K562 (cell line): ENCODE data around the gene VPS41. TPM values are rescaled to one million over a fixed set of nuclear protein-coding genes. Genes with fewer than 3 reads are reported as not detected.

ENCODE experiments used
- ARHGAP35 ChIP-seq: fragments of 450-650 bp; IDR thresholded peaks from 2 replicates; pipeline ENCODE4 v1.6.1; 2018; ENCODE audit not compliant: partially characterized antibody
- ELF2 ChIP-seq: fragments of 250-450 bp; sonication (Bioruptor Pico); IDR thresholded peaks from 2 replicates; pipeline ENCODE4 v1.5.0; 2021; ENCODE audit warnings: mild to moderate bottlenecking
- GTF2A2 ChIP-seq: IDR thresholded peaks from 2 replicates; pipeline ENCODE4 v1.6.1; 2016; ENCODE audit warnings: mild to moderate bottlenecking, missing genetic modification characterization, missing compliant biosample characterization
- HDAC8 ChIP-seq: fragments of 450-650 bp; IDR thresholded peaks from 2 replicates; pipeline ENCODE4 v1.6.1; 2016; ENCODE audit warnings: mild to moderate bottlenecking, missing genetic modification characterization, moderate library complexity, missing compliant biosample characterization
- NELFE ChIP-seq: IDR thresholded peaks from 2 replicates; pipeline ENCODE4 v1.6.1; 2011; ENCODE audit warnings: mild to moderate bottlenecking; ENCODE audit not compliant: insufficient read depth, insufficient read length
- SAP30 ChIP-seq: fragments of 200-600 bp; sonication (generic); IDR thresholded peaks from 2 replicates; pipeline ENCODE4 v1.6.1; 2012; ENCODE audit warnings: borderline replicate concordance, low read depth, mild to moderate bottlenecking, moderate library complexity, low read length, control low read depth, inconsistent platforms; ENCODE audit not compliant: insufficient read depth, poor library complexity, severe bottlenecking
- STAG1 ChIP-seq: sonication (generic); formaldehyde crosslinking; IDR thresholded peaks from 2 replicates; pipeline ENCODE4 v1.5.0; 2020; ENCODE audit warnings: missing genetic modification reagents, borderline replicate concordance
- TCF7L2 ChIP-seq: fragments of 150-350 bp; IDR thresholded peaks from 2 replicates; pipeline ENCODE4 v1.6.1; 2016; ENCODE audit warnings: low read depth, mild to moderate bottlenecking, low read length, moderate library complexity
- ZNF696 ChIP-seq: fragments of 250-450 bp; sonication (Bioruptor Pico); conservative IDR thresholded peaks from 2 replicates; pipeline ENCODE4 v1.4.0; 2020; ENCODE audit warnings: mild to moderate bottlenecking, moderate library complexity
- ZNF764 ChIP-seq: fragments of 250-450 bp; sonication (Bioruptor Pico); IDR thresholded peaks from 2 replicates; pipeline ENCODE4 v1.4.0; 2020; ENCODE audit warnings: low read depth, mild to moderate bottlenecking, moderate library complexity
- polyA plus RNA-seq, 8 experiments: library from polyadenylated mRNA; depleted of rRNA in 4 of 8; stranded (reverse) in 5 of 8; unstranded in 3 of 8; fragments of >200 nt; fragmentation: Nextera tagmentation in 2 of 8; fragmentation: Illumina TruSeq in 1 of 8; extraction: Ambion mirVana in 2 of 8; extraction: Trizol in 1 of 8; gene quantifications; 2 replicates each; pipeline versions ENCODE4 v1.2.1 to v1.2.3, GENCODE V29; 2011 to 2014; ENCODE audit warnings: inconsistent platforms in 1 of 8, missing spikeins in 1 of 8
- total RNA-seq, 7 experiments: library from RNA; depleted of rRNA in 6 of 7; stranded (reverse); fragments of >200 nt in 6 of 7; fragmentation: Illumina TruSeq in 2 of 7; extraction: Trizol in 2 of 7; gene quantifications; 2 replicates each; pipeline versions ENCODE4 v1.2.1 to v1.2.3, GENCODE V29; 2011 to 2021; ENCODE audit warnings: low replicate concordance in 1 of 7
- TF ChIP-seq, protein P1 (sequence below), 3 experiments: IDR thresholded peaks in 2 of 3; conservative IDR thresholded peaks in 1 of 3; 2 replicates each; pipeline ENCODE4 v1.5.1; 2011 to 2012; ENCODE audit warnings: low read length in 3 of 3, mild to moderate bottlenecking in 3 of 3, control low read depth in 2 of 3, improper control_type of control experiment in 1 of 3, inconsistent platforms in 1 of 3, low read depth in 1 of 3, mixed read lengths in 1 of 3, moderate library complexity in 1 of 3; ENCODE audit not compliant: insufficient read depth in 2 of 3
- TF ChIP-seq, protein P2 (sequence below): fragments of 250-450 bp; sonication (Bioruptor Pico); IDR thresholded peaks from 2 replicates; pipeline ENCODE4 v1.5.0; 2020; ENCODE audit warnings: mild to moderate bottlenecking, borderline replicate concordance
- TF ChIP-seq, protein P3 (sequence below): sonication (generic); formaldehyde crosslinking; IDR thresholded peaks from 2 replicates; pipeline ENCODE4 v1.8.1; 2023; ENCODE audit warnings: missing genetic modification reagents, mild to moderate bottlenecking, borderline replicate concordance
- TF ChIP-seq, protein P4 (sequence below): sonication (generic); formaldehyde crosslinking; IDR thresholded peaks from 2 replicates; pipeline ENCODE4 v1.8.1; 2023; ENCODE audit warnings: mild to moderate bottlenecking, missing genetic modification reagents
- TF ChIP-seq, protein P5 (sequence below): fragments of 450-650 bp; IDR thresholded peaks from 2 replicates; pipeline ENCODE4 v1.6.1; 2016

The VPS41 gene
- total and polyA plus RNA-seq, 9 of the 15 experiments (the other 6 are each of a cell fraction or from before 2014, with no cell fraction given): 17.7 to 46.8 (median 32.1) TPM

DNA sequence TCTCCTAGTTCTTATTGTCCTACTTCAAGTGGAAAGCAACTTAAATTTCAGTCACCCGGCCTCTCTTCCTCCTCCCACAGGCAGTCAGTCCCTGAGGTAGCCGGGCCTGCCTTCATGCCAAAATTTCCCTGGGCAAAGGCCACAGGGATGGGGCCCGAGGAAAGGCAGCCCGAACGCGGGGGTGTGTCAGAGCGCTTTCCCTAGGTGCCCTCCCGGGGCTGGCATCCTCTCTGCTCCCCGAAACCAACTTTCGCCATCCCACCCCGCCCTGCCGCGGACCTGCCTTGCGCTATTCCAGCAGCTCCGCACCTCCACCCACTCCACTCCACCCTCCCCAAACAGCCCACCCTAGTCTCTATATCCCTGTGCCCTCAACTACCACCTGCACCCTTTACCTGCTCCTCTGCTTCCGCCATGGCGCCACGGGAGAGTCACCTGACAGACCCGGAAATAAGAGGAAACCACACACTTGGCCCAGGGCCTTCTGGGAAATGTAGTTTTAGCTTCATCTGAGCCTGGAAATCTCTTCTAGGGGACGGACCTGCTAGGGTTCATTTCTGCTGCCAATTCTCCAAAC, at the start of gene VPS41 (continued):
- peak; percentile 97 for TF ChIP-seq ELF2
- TF ChIP-seq ZNF764: no peak
- no peak for TF ChIP-seq TCF7L2
- TF ChIP-seq, protein P1, sequence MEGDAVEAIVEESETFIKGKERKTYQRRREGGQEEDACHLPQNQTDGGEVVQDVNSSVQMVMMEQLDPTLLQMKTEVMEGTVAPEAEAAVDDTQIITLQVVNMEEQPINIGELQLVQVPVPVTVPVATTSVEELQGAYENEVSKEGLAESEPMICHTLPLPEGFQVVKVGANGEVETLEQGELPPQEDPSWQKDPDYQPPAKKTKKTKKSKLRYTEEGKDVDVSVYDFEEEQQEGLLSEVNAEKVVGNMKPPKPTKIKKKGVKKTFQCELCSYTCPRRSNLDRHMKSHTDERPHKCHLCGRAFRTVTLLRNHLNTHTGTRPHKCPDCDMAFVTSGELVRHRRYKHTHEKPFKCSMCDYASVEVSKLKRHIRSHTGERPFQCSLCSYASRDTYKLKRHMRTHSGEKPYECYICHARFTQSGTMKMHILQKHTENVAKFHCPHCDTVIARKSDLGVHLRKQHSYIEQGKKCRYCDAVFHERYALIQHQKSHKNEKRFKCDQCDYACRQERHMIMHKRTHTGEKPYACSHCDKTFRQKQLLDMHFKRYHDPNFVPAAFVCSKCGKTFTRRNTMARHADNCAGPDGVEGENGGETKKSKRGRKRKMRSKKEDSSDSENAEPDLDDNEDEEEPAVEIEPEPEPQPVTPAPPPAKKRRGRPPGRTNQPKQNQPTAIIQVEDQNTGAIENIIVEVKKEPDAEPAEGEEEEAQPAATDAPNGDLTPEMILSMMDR (IDR thresholded peaks at IDR 0.05 in 2 of 3, conservative IDR thresholded peaks at IDR 0.05 in 1 of 3; ENCODE audit: insufficient read depth in 2 of 3, low read depth in 1 of 3, low read length in 3 of 3): no peak
- TF ChIP-seq, protein P2, sequence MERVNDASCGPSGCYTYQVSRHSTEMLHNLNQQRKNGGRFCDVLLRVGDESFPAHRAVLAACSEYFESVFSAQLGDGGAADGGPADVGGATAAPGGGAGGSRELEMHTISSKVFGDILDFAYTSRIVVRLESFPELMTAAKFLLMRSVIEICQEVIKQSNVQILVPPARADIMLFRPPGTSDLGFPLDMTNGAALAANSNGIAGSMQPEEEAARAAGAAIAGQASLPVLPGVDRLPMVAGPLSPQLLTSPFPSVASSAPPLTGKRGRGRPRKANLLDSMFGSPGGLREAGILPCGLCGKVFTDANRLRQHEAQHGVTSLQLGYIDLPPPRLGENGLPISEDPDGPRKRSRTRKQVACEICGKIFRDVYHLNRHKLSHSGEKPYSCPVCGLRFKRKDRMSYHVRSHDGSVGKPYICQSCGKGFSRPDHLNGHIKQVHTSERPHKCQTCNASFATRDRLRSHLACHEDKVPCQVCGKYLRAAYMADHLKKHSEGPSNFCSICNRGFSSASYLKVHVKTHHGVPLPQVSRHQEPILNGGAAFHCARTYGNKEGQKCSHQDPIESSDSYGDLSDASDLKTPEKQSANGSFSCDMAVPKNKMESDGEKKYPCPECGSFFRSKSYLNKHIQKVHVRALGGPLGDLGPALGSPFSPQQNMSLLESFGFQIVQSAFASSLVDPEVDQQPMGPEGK: no peak
- TF ChIP-seq HDAC8 (tag): no peak
- TF ChIP-seq STAG1 (CRISPR knock-in tag): no peak
- TF ChIP-seq, protein P3, sequence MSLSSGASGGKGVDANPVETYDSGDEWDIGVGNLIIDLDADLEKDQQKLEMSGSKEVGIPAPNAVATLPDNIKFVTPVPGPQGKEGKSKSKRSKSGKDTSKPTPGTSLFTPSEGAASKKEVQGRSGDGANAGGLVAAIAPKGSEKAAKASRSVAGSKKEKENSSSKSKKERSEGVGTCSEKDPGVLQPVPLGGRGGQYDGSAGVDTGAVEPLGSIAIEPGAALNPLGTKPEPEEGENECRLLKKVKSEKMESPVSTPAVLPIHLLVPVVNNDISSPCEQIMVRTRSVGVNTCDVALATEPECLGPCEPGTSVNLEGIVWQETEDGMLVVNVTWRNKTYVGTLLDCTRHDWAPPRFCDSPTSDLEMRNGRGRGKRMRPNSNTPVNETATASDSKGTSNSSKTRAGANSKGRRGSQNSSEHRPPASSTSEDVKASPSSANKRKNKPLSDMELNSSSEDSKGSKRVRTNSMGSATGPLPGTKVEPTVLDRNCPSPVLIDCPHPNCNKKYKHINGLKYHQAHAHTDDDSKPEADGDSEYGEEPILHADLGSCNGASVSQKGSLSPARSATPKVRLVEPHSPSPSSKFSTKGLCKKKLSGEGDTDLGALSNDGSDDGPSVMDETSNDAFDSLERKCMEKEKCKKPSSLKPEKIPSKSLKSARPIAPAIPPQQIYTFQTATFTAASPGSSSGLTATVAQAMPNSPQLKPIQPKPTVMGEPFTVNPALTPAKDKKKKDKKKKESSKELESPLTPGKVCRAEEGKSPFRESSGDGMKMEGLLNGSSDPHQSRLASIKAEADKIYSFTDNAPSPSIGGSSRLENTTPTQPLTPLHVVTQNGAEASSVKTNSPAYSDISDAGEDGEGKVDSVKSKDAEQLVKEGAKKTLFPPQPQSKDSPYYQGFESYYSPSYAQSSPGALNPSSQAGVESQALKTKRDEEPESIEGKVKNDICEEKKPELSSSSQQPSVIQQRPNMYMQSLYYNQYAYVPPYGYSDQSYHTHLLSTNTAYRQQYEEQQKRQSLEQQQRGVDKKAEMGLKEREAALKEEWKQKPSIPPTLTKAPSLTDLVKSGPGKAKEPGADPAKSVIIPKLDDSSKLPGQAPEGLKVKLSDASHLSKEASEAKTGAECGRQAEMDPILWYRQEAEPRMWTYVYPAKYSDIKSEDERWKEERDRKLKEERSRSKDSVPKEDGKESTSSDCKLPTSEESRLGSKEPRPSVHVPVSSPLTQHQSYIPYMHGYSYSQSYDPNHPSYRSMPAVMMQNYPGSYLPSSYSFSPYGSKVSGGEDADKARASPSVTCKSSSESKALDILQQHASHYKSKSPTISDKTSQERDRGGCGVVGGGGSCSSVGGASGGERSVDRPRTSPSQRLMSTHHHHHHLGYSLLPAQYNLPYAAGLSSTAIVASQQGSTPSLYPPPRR (CRISPR knock-in tag): no peak
- TF ChIP-seq, protein P4, sequence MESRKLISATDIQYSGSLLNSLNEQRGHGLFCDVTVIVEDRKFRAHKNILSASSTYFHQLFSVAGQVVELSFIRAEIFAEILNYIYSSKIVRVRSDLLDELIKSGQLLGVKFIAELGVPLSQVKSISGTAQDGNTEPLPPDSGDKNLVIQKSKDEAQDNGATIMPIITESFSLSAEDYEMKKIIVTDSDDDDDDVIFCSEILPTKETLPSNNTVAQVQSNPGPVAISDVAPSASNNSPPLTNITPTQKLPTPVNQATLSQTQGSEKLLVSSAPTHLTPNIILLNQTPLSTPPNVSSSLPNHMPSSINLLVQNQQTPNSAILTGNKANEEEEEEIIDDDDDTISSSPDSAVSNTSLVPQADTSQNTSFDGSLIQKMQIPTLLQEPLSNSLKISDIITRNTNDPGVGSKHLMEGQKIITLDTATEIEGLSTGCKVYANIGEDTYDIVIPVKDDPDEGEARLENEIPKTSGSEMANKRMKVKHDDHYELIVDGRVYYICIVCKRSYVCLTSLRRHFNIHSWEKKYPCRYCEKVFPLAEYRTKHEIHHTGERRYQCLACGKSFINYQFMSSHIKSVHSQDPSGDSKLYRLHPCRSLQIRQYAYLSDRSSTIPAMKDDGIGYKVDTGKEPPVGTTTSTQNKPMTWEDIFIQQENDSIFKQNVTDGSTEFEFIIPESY: no peak
- no peak for TF ChIP-seq ZNF696 (CRISPR knock-in tag)
- no peak for TF ChIP-seq NELFE
- peak; percentile 88 for TF ChIP-seq SAP30
- no peak for TF ChIP-seq GTF2A2 (tag)
- no peak for TF ChIP-seq ARHGAP35
- TF ChIP-seq, protein P5, sequence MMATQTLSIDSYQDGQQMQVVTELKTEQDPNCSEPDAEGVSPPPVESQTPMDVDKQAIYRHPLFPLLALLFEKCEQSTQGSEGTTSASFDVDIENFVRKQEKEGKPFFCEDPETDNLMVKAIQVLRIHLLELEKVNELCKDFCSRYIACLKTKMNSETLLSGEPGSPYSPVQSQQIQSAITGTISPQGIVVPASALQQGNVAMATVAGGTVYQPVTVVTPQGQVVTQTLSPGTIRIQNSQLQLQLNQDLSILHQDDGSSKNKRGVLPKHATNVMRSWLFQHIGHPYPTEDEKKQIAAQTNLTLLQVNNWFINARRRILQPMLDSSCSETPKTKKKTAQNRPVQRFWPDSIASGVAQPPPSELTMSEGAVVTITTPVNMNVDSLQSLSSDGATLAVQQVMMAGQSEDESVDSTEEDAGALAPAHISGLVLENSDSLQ: no peak
